NB4 (cell line): Measurements from ENCODE around the gene EIF4G3.

Source experiments
- DNase-seq: peaks from one replicate; pipeline ENCODE4 v3.0.0; 2010; ENCODE audit warnings: low read depth
- H3K4me3 ChIP-seq: one replicate; pipeline ENCODE4 v1.5.1; 2011; ENCODE audit warnings: mild to moderate bottlenecking, low read depth, low read length, moderate library complexity
- CTCF ChIP-seq: IDR thresholded peaks from one replicate; pipeline ENCODE4 v1.5.1; 2012; ENCODE audit warnings: low read depth, low read length
- MAX ChIP-seq: IDR thresholded peaks from 2 replicates; pipeline ENCODE4 v1.6.1; 2011; ENCODE audit warnings: low read depth, low read length
- MYC ChIP-seq: IDR thresholded peaks from 2 replicates; pipeline ENCODE4 v1.6.1; 2011; ENCODE audit warnings: low read depth, low read length
- POLR2A ChIP-seq: IDR thresholded peaks from 2 replicates; pipeline ENCODE4 v1.6.1; 2011; ENCODE audit warnings: mild to moderate bottlenecking; ENCODE audit not compliant: insufficient read length; ENCODE audit errors: extremely low read depth

The EIF4G3 gene

GRCh38 chr1:21105807-21106206 is 70.9 kb downstream of the EIF4G3 start:
- no peak overlapping the region for H3K4me3 ChIP-seq
- no peak for TF ChIP-seq POLR2A
- TF ChIP-seq MAX = no peak
- no peak for TF ChIP-seq MYC
- TF ChIP-seq CTCF = no peak
- DNase-seq = no peak

- TF ChIP-seq MAX (no peak), POLR2A (no peak), CTCF (no peak), MYC (no peak)
Observed at GRCh38 chr1:21104683-21105082, 72.0 kb downstream of the EIF4G3 start.

GRCh38 chr1:21100481-21100921 is 76.2 kb downstream of the EIF4G3 start:
- peak; percentile 61; the same call in 1 of the 2 replicates for TF ChIP-seq MAX
- no peak for TF ChIP-seq POLR2A
- peak; percentile 55; the same call in 1 of the 2 replicates for TF ChIP-seq MYC
- TF ChIP-seq CTCF = no peak
- peak; percentile 89 for DNase-seq
- H3K4me3 ChIP-seq = peak overlapping the region; percentile 3

More at GRCh38 chr1:21104683-21105082, 72.0 kb downstream of the EIF4G3 start:
- DNase-seq = no peak
- H3K4me3 ChIP-seq = no peak overlapping the region

GRCh38 chr1:21099869-21100131 is 76.9 kb downstream of the EIF4G3 start:
- DNase-seq = no peak
- H3K4me3 ChIP-seq = peak overlapping the region; percentile 3
- TF ChIP-seq CTCF (no peak), MYC (no peak), POLR2A (no peak), MAX (no peak)

- DNase-seq = peak; percentile 84
Observed at GRCh38 chr1:21099034-21099868, 77.4 kb downstream of the EIF4G3 start.

GRCh38 chr1:21098186-21098915 is 78.3 kb downstream of the EIF4G3 start:
- TF ChIP-seq MYC = no peak
- TF ChIP-seq MAX = no peak
- no peak for TF ChIP-seq CTCF
- no peak for TF ChIP-seq POLR2A
- no peak overlapping the region for H3K4me3 ChIP-seq
- no peak for DNase-seq

More at GRCh38 chr1:21099034-21099868, 77.4 kb downstream of the EIF4G3 start:
- peak overlapping the region; percentile 3 for H3K4me3 ChIP-seq
- TF ChIP-seq POLR2A = no peak
